Measurements from ENCODE around the gene DYSF.

Gene DYSF

DNA sequence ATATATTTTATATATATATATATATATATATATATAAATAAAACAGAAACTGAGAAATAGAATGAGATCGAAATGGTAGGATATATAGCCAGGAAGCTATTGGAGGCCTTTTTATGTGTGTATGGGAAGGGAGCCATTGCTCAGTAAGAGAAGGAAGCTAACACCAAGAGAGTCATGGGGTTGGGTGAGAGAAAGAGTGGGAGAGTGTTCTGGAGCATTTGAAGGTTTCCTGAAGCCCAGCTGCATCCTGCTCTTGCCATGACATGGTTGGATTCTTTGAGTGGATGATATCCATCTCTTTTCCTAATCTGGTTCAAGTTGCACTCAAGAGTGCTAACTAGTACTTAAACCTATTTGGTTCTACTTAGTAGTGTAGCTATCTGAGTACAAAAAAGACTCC lies 282.3 kb downstream of the DYSF start:
- in situ Hi-C loops (cut with MboI; ENCODE audit: low sequenced_read_pairs, unreplicated experiment): no loop called here
- TF ChIP-seq, protein P1, sequence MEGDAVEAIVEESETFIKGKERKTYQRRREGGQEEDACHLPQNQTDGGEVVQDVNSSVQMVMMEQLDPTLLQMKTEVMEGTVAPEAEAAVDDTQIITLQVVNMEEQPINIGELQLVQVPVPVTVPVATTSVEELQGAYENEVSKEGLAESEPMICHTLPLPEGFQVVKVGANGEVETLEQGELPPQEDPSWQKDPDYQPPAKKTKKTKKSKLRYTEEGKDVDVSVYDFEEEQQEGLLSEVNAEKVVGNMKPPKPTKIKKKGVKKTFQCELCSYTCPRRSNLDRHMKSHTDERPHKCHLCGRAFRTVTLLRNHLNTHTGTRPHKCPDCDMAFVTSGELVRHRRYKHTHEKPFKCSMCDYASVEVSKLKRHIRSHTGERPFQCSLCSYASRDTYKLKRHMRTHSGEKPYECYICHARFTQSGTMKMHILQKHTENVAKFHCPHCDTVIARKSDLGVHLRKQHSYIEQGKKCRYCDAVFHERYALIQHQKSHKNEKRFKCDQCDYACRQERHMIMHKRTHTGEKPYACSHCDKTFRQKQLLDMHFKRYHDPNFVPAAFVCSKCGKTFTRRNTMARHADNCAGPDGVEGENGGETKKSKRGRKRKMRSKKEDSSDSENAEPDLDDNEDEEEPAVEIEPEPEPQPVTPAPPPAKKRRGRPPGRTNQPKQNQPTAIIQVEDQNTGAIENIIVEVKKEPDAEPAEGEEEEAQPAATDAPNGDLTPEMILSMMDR (IDR thresholded peaks at IDR 0.05; ENCODE audit: borderline replicate concordance, control extremely low read depth, extremely low read depth, insufficient read depth, missing control alignments): no peak
- no peak for DNase-seq (ENCODE audit: low spot score)

All from GM13976 (cell line).